OCI-LY7 (cell line): ENCODE data around the gene LYZL1. TPM values are rescaled to one million over a fixed set of nuclear protein-coding genes. Genes with fewer than 3 reads are reported as not detected.

Experiments used
- BruUV-seq: library from RNA; stranded (reverse); fragments of 400-500 nt; replicated peaks from 2 replicates; lab custom pipeline; 2021; lab: Mats Ljungman, UMichigan
- CTCF ChIA-PET: fragments of 300-600 bp; sonication (Branson Sonifier 250); formaldehyde crosslinking; loops from one replicate; lab custom pipeline; 2022; ENCODE audit warnings: antibody characterized with exemption; ENCODE audit not compliant: unreplicated experiment; lab: Charles Lee
- POLR2A ChIA-PET: fragments of 300-600 bp; sonication (Branson Sonifier 250); formaldehyde crosslinking; loops from one replicate; lab custom pipeline; 2022; ENCODE audit warnings: antibody characterized with exemption; lab: Charles Lee
- DNase-seq: peaks from one replicate; pipeline ENCODE4 v3.0.0-alpha.2; 2015; ENCODE audit warnings: low spot score
- H2AFZ ChIP-seq: fragments of 200-600 bp; sonication (generic), shearing (Covaris generic); 2 replicates; pipeline ENCODE4 v1.6.1; 2014; ENCODE audit warnings: mild to moderate bottlenecking, antibody characterized with exemption, low read length, moderate library complexity
- H3K27ac ChIP-seq: fragments of 200-600 bp; sonication (generic); 2 replicates; pipeline ENCODE4 v1.5.1; 2014; ENCODE audit warnings: mixed run types, low read depth, mild to moderate bottlenecking, moderate library complexity, low read length, inconsistent platforms; ENCODE audit not compliant: poor library complexity, severe bottlenecking
- H3K36me3 ChIP-seq: fragments of 200-600 bp; sonication (generic); 2 replicates; pipeline ENCODE4 v1.6.1; 2014; ENCODE audit warnings: mild to moderate bottlenecking, antibody characterized with exemption, low read length, moderate library complexity, mixed read lengths; ENCODE audit not compliant: insufficient read depth
- H3K4me1 ChIP-seq: fragments of 200-600 bp; sonication (generic); 2 replicates; pipeline ENCODE4 v1.5.1; 2014; ENCODE audit warnings: mild to moderate bottlenecking, low read length; ENCODE audit not compliant: insufficient read depth, poor library complexity, severe bottlenecking
- H3K4me2 ChIP-seq: fragments of 200-600 bp; sonication (generic); 2 replicates; pipeline ENCODE4 v1.6.1; 2014; ENCODE audit warnings: mild to moderate bottlenecking, low read length
- H3K4me3 ChIP-seq: fragments of 200-600 bp; sonication (generic); 2 replicates; pipeline ENCODE4 v1.5.1; 2014; ENCODE audit warnings: mild to moderate bottlenecking, low read depth, low read length; ENCODE audit not compliant: poor library complexity, severe bottlenecking
- H3K79me2 ChIP-seq: fragments of 200-600 bp; sonication (generic); 2 replicates; pipeline ENCODE4 v1.6.1; 2016; ENCODE audit warnings: low read depth, mild to moderate bottlenecking, low read length, moderate library complexity, mixed read lengths; ENCODE audit not compliant: insufficient read depth
- H3K9me2 ChIP-seq: fragments of 200-600 bp; sonication (generic); 2 replicates; pipeline ENCODE4 v1.6.1; 2016; ENCODE audit warnings: mild to moderate bottlenecking, low read length, mixed read lengths; ENCODE audit not compliant: insufficient read depth
- H3K9me3 ChIP-seq: fragments of 200-600 bp; sonication (generic); 2 replicates; pipeline ENCODE4 v1.6.1; 2014; ENCODE audit warnings: mild to moderate bottlenecking, mixed run types, low read length, mixed read lengths
- H4K20me1 ChIP-seq: fragments of 200-600 bp; sonication (generic); 2 replicates; pipeline ENCODE4 v1.6.1; 2014; ENCODE audit warnings: mild to moderate bottlenecking, antibody characterized with exemption, low read length, moderate library complexity, mixed read lengths; ENCODE audit not compliant: insufficient read depth
- EZH2phosphoT487 ChIP-seq: fragments of 200-600 bp; sonication (generic); IDR thresholded peaks from 2 replicates; pipeline ENCODE4 v1.6.1; 2018; ENCODE audit warnings: low read depth, borderline replicate concordance, mild to moderate bottlenecking, mixed run types, antibody characterized with exemption, low read length, moderate library complexity, mixed read lengths
- intact Hi-C: fragments of 100-400 bp; cut with micrococcal nuclease; formaldehyde crosslinking; loops from one replicate; pipeline ENCODE4 v1.10.0; 2022; ENCODE audit not compliant: unreplicated experiment
- total RNA-seq, 2 experiments: library from RNA; depleted of rRNA in 1 of 2; stranded (reverse); fragments of >200 nt in 1 of 2; shearing (Covaris generic) in 1 of 2; gene quantifications; 2 replicates each; pipeline ENCODE4 v1.2.3, GENCODE V29; 2014 to 2022
- TF ChIP-seq, protein P1 (sequence below): fragments of 200-600 bp; sonication (generic); conservative IDR thresholded peaks from 2 replicates; pipeline ENCODE4 v1.5.1; 2014; ENCODE audit warnings: mild to moderate bottlenecking, antibody characterized with exemption, low read length, moderate library complexity, mixed read lengths

Gene LYZL1
- total RNA-seq, 2 experiments from 2014 or later = not detected

DNA sequence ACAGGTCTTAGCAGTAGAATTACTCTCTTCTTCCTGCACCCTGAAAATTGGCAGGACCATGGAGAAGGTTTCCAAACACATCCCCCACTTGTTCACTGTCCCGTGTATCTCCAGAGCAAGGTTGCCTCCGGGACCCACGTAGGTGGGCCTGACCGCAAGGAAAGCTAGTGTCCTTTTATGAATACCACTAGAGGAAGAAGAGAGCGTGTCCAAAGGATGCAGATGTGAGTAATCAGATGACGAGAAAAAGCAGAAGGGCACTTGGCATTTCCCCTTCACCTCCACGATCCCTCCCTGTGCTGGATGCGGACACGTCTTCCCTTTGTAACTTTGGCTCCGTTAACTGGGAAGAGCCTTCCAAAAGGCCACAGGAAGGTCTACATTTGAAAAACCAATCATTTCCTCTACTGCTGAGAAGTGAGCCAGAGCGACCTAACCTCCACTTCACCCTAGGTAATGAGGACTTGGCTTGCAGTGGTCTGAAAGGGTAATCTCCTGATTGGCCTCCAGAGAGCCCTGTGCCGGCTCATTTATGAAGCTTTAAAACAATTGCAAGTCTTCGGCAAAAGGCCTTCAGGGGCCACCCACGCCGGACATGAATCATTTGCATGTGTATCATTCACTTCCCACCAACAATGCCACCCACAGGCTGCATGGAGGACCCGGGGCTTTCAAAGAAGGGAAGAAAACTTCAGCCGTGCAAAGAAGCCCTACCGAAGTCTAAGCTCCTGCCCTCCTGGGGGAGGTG is 55.4 kb downstream of the LYZL1 start:
- POLR2A ChIA-PET = interaction anchor here (1.2 kb wide), 1 partner anchor 19 kb away, joined by 4 read pairs; no protein-coding TSS in a partner anchor
- Histone ChIP-seq H2AFZ (no peak overlapping the region), H3K4me3 (no peak overlapping the region), H3K79me2 (no peaks in the 10 kb centered on the region), H3K27ac (no peak overlapping the region), H4K20me1 (no peaks in the 10 kb centered on the region), H3K9me3 (no peaks in the 10 kb centered on the region), H3K4me2 (no peak overlapping the region), H3K4me1 (no peaks in the 10 kb centered on the region), H3K36me3 (no peaks in the 10 kb centered on the region), H3K9me2 (no peaks in the 10 kb centered on the region)
- intact Hi-C loops = no loop called here
- CTCF ChIA-PET = no interaction called here
- no peak for TF ChIP-seq EZH2phosphoT487
- TF ChIP-seq, protein P1, sequence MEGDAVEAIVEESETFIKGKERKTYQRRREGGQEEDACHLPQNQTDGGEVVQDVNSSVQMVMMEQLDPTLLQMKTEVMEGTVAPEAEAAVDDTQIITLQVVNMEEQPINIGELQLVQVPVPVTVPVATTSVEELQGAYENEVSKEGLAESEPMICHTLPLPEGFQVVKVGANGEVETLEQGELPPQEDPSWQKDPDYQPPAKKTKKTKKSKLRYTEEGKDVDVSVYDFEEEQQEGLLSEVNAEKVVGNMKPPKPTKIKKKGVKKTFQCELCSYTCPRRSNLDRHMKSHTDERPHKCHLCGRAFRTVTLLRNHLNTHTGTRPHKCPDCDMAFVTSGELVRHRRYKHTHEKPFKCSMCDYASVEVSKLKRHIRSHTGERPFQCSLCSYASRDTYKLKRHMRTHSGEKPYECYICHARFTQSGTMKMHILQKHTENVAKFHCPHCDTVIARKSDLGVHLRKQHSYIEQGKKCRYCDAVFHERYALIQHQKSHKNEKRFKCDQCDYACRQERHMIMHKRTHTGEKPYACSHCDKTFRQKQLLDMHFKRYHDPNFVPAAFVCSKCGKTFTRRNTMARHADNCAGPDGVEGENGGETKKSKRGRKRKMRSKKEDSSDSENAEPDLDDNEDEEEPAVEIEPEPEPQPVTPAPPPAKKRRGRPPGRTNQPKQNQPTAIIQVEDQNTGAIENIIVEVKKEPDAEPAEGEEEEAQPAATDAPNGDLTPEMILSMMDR = no peak
- no peak for DNase-seq
- BruUV-seq = no TSS peak

DNA sequence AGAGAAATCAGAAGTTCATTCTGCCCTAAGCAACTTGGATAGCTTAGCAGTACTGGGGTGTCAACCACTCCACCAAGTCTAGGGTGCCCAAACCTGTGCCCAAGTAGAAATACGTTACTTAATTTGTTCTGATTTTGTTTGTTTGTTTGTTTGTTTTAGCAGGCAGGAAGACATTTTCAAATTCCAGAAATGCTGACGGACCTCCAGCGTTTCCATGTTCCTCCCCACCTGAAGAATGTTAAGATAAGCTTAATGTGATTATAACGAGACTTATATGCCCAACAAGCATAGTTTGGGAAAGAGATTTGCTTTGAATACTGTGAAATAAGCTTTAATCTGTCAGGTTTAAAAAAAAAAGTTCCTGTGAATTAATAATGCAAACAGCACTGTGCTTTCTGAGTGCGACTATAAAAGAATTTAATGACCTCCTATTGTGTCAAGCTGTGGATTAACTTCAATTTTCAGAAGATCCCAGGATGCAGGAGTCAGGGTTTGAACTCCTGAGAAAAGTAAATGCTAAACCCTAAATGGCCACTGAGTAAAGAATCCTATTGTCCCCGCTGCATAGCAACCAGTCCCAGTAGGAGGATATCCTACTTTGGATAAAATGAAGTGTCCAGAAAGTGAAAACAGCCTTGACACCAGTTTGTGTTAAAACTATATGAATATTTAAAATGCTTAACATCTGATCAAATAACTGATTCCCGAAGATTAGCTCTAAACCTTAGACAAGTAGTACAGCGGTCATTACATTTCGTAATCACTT is 56.5 kb downstream of the LYZL1 start:
- Histone ChIP-seq H4K20me1 (no peaks in the 10 kb centered on the region), H3K79me2 (no peaks in the 10 kb centered on the region), H3K36me3 (no peaks in the 10 kb centered on the region), H3K9me2 (no peaks in the 10 kb centered on the region), H3K4me2 (no peak overlapping the region), H3K9me3 (no peaks in the 10 kb centered on the region), H3K4me3 (no peak overlapping the region), H2AFZ (no peak overlapping the region), H3K27ac (no peak overlapping the region), H3K4me1 (no peaks in the 10 kb centered on the region)
- no peak for DNase-seq
- ChIA-PET CTCF (no interaction called here), POLR2A (interaction anchor here (0.5 to 1.2 kb wide), 3 partner anchors 12 to 45 kb away, joined by 3 to 4 read pairs (median 3); no protein-coding TSS in a partner anchor)
- intact Hi-C loops = no loop called here
- TF ChIP-seq EZH2phosphoT487 = no peak
- TF ChIP-seq, protein P1 = no peak
- BruUV-seq = no TSS peak
